HepG2 (cell line): ENCODE data around the gene SDR42E2. TPM values are rescaled to one million over a fixed set of nuclear protein-coding genes. Genes with fewer than 3 reads are reported as not detected.

Source experiments
- ATAC-seq: fragments of 200-7000 bp; cut with Tn5 transposase; 3 replicates; pipeline ENCODE4 v1.9.1; 2020; ENCODE audit warnings: mild to moderate bottlenecking, moderate library complexity
- BruUV-seq: library from RNA; stranded (reverse); fragments of 400-500 nt; replicated peaks from 2 replicates; lab custom pipeline; 2021; lab: Mats Ljungman, UMichigan
- CTCF ChIA-PET: fragments of 300-600 bp; formaldehyde crosslinking; extraction: SDS; loops from one replicate; lab custom pipeline; 2021; ENCODE audit warnings: low total read pairs, inconsistent platforms, low intra/inter-chr PET ratio; lab: Yijun Ruan, JAX
- POLR2A ChIA-PET: fragments of 350-600 bp; sonication (Branson Sonifier 250); formaldehyde crosslinking; loops from one replicate; lab custom pipeline; 2020; ENCODE audit warnings: antibody characterized with exemption, inconsistent platforms; lab: Yijun Ruan, JAX
- DNase-seq: peaks from one replicate; pipeline ENCODE4 v3.0.0-alpha.2; 2015; ENCODE audit warnings: low spot score
- FAIRE-seq: peaks from 3 replicates; lab custom pipeline; 2011; peaks lifted over from hg19 to GRCh38; lab: Jason Lieb, UNC
- H2AFZ ChIP-seq: one replicate; pipeline ENCODE4 v1.6.1; 2011; ENCODE audit warnings: low read length, inconsistent platforms
- H3K27ac ChIP-seq: fragments of 300-600 bp; 3 replicates; pipeline ENCODE4 v1.8.0; 2011; ENCODE audit warnings: mixed run types, mild to moderate bottlenecking, mixed read lengths, low read length, inconsistent platforms; ENCODE audit not compliant: insufficient read depth; ENCODE audit errors: extremely low read length
- H3K27me3 ChIP-seq, 2 experiments: fragments of 200-600 bp in 1 of 2; 2 replicates in 1 of 2; 3 replicates in 1 of 2; pipeline versions ENCODE4 v1.6.0 to v1.8.0; 2011; ENCODE audit warnings: low read length in 2 of 2, mild to moderate bottlenecking in 2 of 2, moderate library complexity in 2 of 2, inconsistent platforms in 1 of 2; ENCODE audit not compliant: insufficient read depth in 2 of 2, control insufficient read depth in 1 of 2
- H3K36me3 ChIP-seq, 2 experiments: fragments of 200-600 bp in 1 of 2; replicated peaks in 1 of 2; 2 replicates in 1 of 2; 3 replicates in 1 of 2; pipeline versions ENCODE4 v1.5.1 to v1.8.0; 2011; ENCODE audit warnings: low read length in 2 of 2, inconsistent platforms in 1 of 2; ENCODE audit not compliant: insufficient read depth in 2 of 2, control insufficient read depth in 1 of 2
- H3K4me1 ChIP-seq: 2 replicates; pipeline ENCODE4 v1.5.1; 2012; ENCODE audit warnings: low read length, inconsistent platforms; ENCODE audit not compliant: insufficient read depth
- H3K4me2 ChIP-seq: 2 replicates; pipeline ENCODE4 v1.6.0; 2011; ENCODE audit warnings: low read depth, low read length, inconsistent platforms
- H3K4me3 ChIP-seq, 3 experiments: fragments of 200-600 bp in 1 of 3; sonication (generic), shearing (Covaris generic) in 1 of 3; replicated peaks in 1 of 3; 2 replicates each; pipeline ENCODE4 v1.5.1; 2011 to 2016; ENCODE audit warnings: low read length in 3 of 3, inconsistent platforms in 2 of 3, low read depth in 2 of 3, mild to moderate bottlenecking in 2 of 3, control low read depth in 1 of 3, mixed read lengths in 1 of 3; ENCODE audit not compliant: insufficient read depth in 1 of 3
- H3K79me2 ChIP-seq: one replicate; pipeline ENCODE4 v1.6.1; 2011; ENCODE audit warnings: low read length, inconsistent platforms; ENCODE audit not compliant: insufficient read depth
- H3K9ac ChIP-seq: 2 replicates; pipeline ENCODE4 v1.6.0; 2011; ENCODE audit warnings: mild to moderate bottlenecking, low read depth, low read length, inconsistent platforms; ENCODE audit not compliant: insufficient read depth
- H3K9me3 ChIP-seq: 2 replicates; pipeline ENCODE4 v1.5.1; 2012; ENCODE audit warnings: mild to moderate bottlenecking, low read length
- H4K20me1 ChIP-seq: 2 replicates; pipeline ENCODE4 v1.6.0; 2011; ENCODE audit warnings: inconsistent platforms, mild to moderate bottlenecking, low read length, moderate library complexity; ENCODE audit not compliant: insufficient read depth
- AGO2 ChIP-seq: fragments of 200-400 bp; formaldehyde crosslinking; optimal IDR thresholded peaks from 2 replicates; pipeline ENCODE3; 2017; ENCODE audit warnings: mild to moderate bottlenecking, low read depth, low read length, moderate library complexity
- BCL3 ChIP-seq: sonication (generic); formaldehyde crosslinking; IDR thresholded peaks from 2 replicates; pipeline ENCODE4 v1.5.1; 2020; ENCODE audit warnings: mild to moderate bottlenecking, missing genetic modification reagents, moderate library complexity
- MBD4 ChIP-seq: IDR thresholded peaks from 2 replicates; pipeline ENCODE4 v1.6.1; 2012; ENCODE audit warnings: low read length, inconsistent platforms, borderline replicate concordance
- MYC ChIP-seq: sonication (generic); formaldehyde crosslinking; IDR thresholded peaks from 2 replicates; pipeline ENCODE4 v1.9.0; 2021; ENCODE audit warnings: missing genetic modification reagents, borderline replicate concordance
- NFATC3 ChIP-seq: sonication (generic); formaldehyde crosslinking; IDR thresholded peaks from 2 replicates; pipeline ENCODE4 v1.5.1; 2020; ENCODE audit warnings: mild to moderate bottlenecking, missing genetic modification reagents
- NKX3-1 ChIP-seq: sonication (generic); formaldehyde crosslinking; IDR thresholded peaks from 2 replicates; pipeline ENCODE4 v1.5.0; 2020; ENCODE audit warnings: missing genetic modification reagents
- NR1H2 ChIP-seq: sonication (generic); formaldehyde crosslinking; IDR thresholded peaks from 2 replicates; pipeline ENCODE4 v1.8.1; 2022; ENCODE audit warnings: low read depth, missing genetic modification reagents, borderline replicate concordance
- PCBP2 ChIP-seq: fragments of 200-400 bp; formaldehyde crosslinking; optimal IDR thresholded peaks from 2 replicates; pipeline ENCODE3; 2018; ENCODE audit warnings: low read length, low read depth; ENCODE audit not compliant: poor library complexity, severe bottlenecking
- PREB ChIP-seq: sonication (generic); formaldehyde crosslinking; IDR thresholded peaks from 2 replicates; pipeline ENCODE4 v1.4.0; 2020; ENCODE audit warnings: missing genetic modification reagents
- SMAD1 ChIP-seq: sonication (generic); formaldehyde crosslinking; IDR thresholded peaks from 2 replicates; pipeline ENCODE4 v1.4.0; 2020; ENCODE audit warnings: missing genetic modification reagents, low read depth, mild to moderate bottlenecking, borderline replicate concordance
- SNAPC5 ChIP-seq: sonication (generic); formaldehyde crosslinking; IDR thresholded peaks from 2 replicates; pipeline ENCODE4 v1.8.1; 2023; ENCODE audit warnings: mild to moderate bottlenecking, missing genetic modification reagents, borderline replicate concordance
- ZBTB4 ChIP-seq: sonication (generic); formaldehyde crosslinking; IDR thresholded peaks from 2 replicates; pipeline ENCODE4 v1.4.0; 2020; ENCODE audit warnings: missing genetic modification reagents, mild to moderate bottlenecking, borderline replicate concordance
- ZBTB8A ChIP-seq: sonication (generic); formaldehyde crosslinking; IDR thresholded peaks from 2 replicates; pipeline ENCODE4 v1.4.0; 2020; ENCODE audit warnings: mild to moderate bottlenecking, low read depth, missing genetic modification reagents, borderline replicate concordance
- ZFP82 ChIP-seq: sonication (generic); formaldehyde crosslinking; IDR thresholded peaks from 2 replicates; pipeline ENCODE4 v1.5.1; 2020; ENCODE audit warnings: mild to moderate bottlenecking, missing genetic modification reagents, borderline replicate concordance
- ZNF337 ChIP-seq: sonication (generic); formaldehyde crosslinking; IDR thresholded peaks from 2 replicates; pipeline ENCODE4 v1.5.1; 2020; ENCODE audit warnings: missing genetic modification reagents, low read depth, mild to moderate bottlenecking, borderline replicate concordance
- ZNF546 ChIP-seq: sonication (generic); formaldehyde crosslinking; conservative IDR thresholded peaks from 2 replicates; pipeline ENCODE4 v1.8.1; 2023; ENCODE audit warnings: mild to moderate bottlenecking, missing genetic modification reagents
- ZNF678 ChIP-seq: sonication (generic); formaldehyde crosslinking; IDR thresholded peaks from 2 replicates; pipeline ENCODE4 v1.4.0; 2020; ENCODE audit warnings: mild to moderate bottlenecking, missing genetic modification reagents
- ZNF878 ChIP-seq: sonication (generic); formaldehyde crosslinking; IDR thresholded peaks from 2 replicates; pipeline ENCODE4 v1.8.1; 2023; ENCODE audit warnings: mild to moderate bottlenecking, missing genetic modification reagents, moderate library complexity
- ZSCAN30 ChIP-seq: sonication (generic); formaldehyde crosslinking; IDR thresholded peaks from 2 replicates; pipeline ENCODE4 v1.5.0; 2020; ENCODE audit warnings: mild to moderate bottlenecking, missing genetic modification reagents
- in situ Hi-C: cut with HindIII; loops from 2 replicates; pipeline ENCODE4 v1.10.0; 2017; ENCODE audit warnings: low pct_unique_long_range_greater_than_20kb; ENCODE audit not compliant: extremely low pct_ligation_motif_present
- intact Hi-C: fragments of 100-400 bp; cut with micrococcal nuclease; formaldehyde crosslinking; loops from one replicate; pipeline ENCODE4 v1.10.0; 2022; ENCODE audit not compliant: unreplicated experiment
- polyA plus RNA-seq, 8 experiments: library from polyadenylated mRNA; depleted of rRNA in 3 of 8; stranded (reverse) in 7 of 8; unstranded in 1 of 8; fragments of >200 nt; fragmentation: Illumina TruSeq in 4 of 8; extraction: Trizol in 4 of 8; gene quantifications; 2 replicates each; pipeline versions ENCODE4 v1.2.1 to v1.2.3, GENCODE V29; 2011 to 2016; ENCODE audit warnings: low read depth in 4 of 8, missing spikeins in 1 of 8, mixed read lengths in 1 of 8; ENCODE audit not compliant: insufficient read depth in 1 of 8
- total RNA-seq, 5 experiments: library from RNA; depleted of rRNA; stranded (reverse); fragments of >200 nt; fragmentation: Illumina TruSeq; extraction: Trizol; gene quantifications; 2 replicates each; pipeline ENCODE4 v1.2.3, GENCODE V29; 2016; ENCODE audit warnings: low read depth in 1 of 5

The SDR42E2 gene
- total and polyA plus RNA-seq, 2 of the 13 experiments (the other 11 are each of a cell fraction or from before 2014, with no cell fraction given) = 0.05 to 0.11 TPM

- in situ Hi-C loops = loop anchor here (5.0 kb wide), 1 partner anchor 102 kb away; the partner anchor contains the start of gene POLR3E
- BruUV-seq = no TSS peak
These were observed 33.1 kb downstream of the SDR42E2 start for GRCh38 chr16:22195445-22195694.

More at GRCh38 chr16:22195445-22195694, 33.1 kb downstream of the SDR42E2 start:
- H3K79me2 ChIP-seq = no peaks in the 10 kb centered on the region
- no peak overlapping the region for H3K4me3 ChIP-seq
- TF ChIP-seq BCL3 (CRISPR knock-in tag) (peak; percentile 18; the same call in 1 of the 2 replicates), ZNF337 (peak; percentile 27; the same call in 1 of the 2 replicates), NR1H2 (CRISPR knock-in tag) (0 out of 2 replicates have a peak, but pooled peaks have one; percentile 6), ZNF678 (peak; percentile 14; the same call in 1 of the 2 replicates), ZBTB8A (CRISPR knock-in tag) (0 out of 2 replicates have a peak, but pooled peaks have one; percentile 27), SNAPC5 (CRISPR knock-in tag) (no peak), AGO2 (no peak), NFATC3 (CRISPR knock-in tag) (0 out of 2 replicates have a peak, but pooled peaks have one; percentile 15), SMAD1 (CRISPR knock-in tag) (0 out of 2 replicates have a peak, but pooled peaks have one; percentile 13), NKX3-1 (CRISPR knock-in tag) (peak; percentile 91; the same call in 1 of the 2 replicates), ZFP82 (CRISPR knock-in tag) (0 out of 2 replicates have a peak, but pooled peaks have one; percentile 72), ZBTB4 (CRISPR knock-in tag) (no peak), MYC (CRISPR knock-in tag) (no peak), MBD4 (no peak), PREB (0 out of 2 replicates have a peak, but pooled peaks have one; percentile 13), PCBP2 (peak; percentile 66), ZNF878 (no peak), ZNF546 (CRISPR knock-in tag) (no peak), ZSCAN30 (0 out of 2 replicates have a peak, but pooled peaks have one; percentile 88)
- no peaks in the 10 kb centered on the region for H3K9me3 ChIP-seq
- no peaks in the 10 kb centered on the region; a peak in 2 of 5 replicates for H3K27me3 ChIP-seq
- no peak for ATAC-seq
- no peak overlapping the region for H3K27ac ChIP-seq
- intact Hi-C loops = loop anchor here (1.0 to 5.0 kb wide), 2 partner anchors 102 to 177 kb away; partner anchors contain the start of genes CDR2 and POLR3E
- POLR2A ChIA-PET = interaction anchor here (7.3 kb wide), 1 partner anchor 103 kb away, joined by 68 read pairs; the partner anchor contains the start of gene POLR3E
- H4K20me1 ChIP-seq = no peaks in the 10 kb centered on the region
- no peak overlapping the region for H3K9ac ChIP-seq
- no peaks in the 10 kb centered on the region; a peak in 1 of 5 replicates for H3K36me3 ChIP-seq
- no peak for FAIRE-seq
- peak overlapping the region; percentile 30; the same call in 1 of the 2 replicates for H3K4me2 ChIP-seq
- no peak overlapping the region for H2AFZ ChIP-seq
- CTCF ChIA-PET = interaction anchor here (1.3 to 2.5 kb wide), 4 partner anchors 10 to 105 kb away, joined by 3 to 20 read pairs (median 5); partner anchors contain the start of gene POLR3E
- H3K4me1 ChIP-seq = peaks cover 78% of the 10 kb centered on the region
- DNase-seq = no peak
